ENCODE data around the gene CPLANE1.

The CPLANE1 gene

GRCh38 chr5:37071901-37072581, 177.1 kb downstream of the CPLANE1 start:
- ATAC-seq (no peak), DNase-seq (no peak)
- H3K27me3 Mint-ChIP-seq = no peaks in the 10 kb centered on the region
- H3K4me1 Mint-ChIP-seq = no peaks in the 10 kb centered on the region
- no peak overlapping the region for H3K27ac Mint-ChIP-seq
- H3K4me3 Mint-ChIP-seq = no peak overlapping the region
- no peaks in the 10 kb centered on the region for H3K9me3 Mint-ChIP-seq

- H3K4me3 Mint-ChIP-seq = no peak overlapping the region
These were observed 177.7 kb downstream of the CPLANE1 start for GRCh38 chr5:37071487-37071886.

GRCh38 chr5:37064442-37064841, 184.7 kb downstream of the CPLANE1 start:
- no peaks in the 10 kb centered on the region for H3K4me1 Mint-ChIP-seq
- H3K9me3 Mint-ChIP-seq = no peaks in the 10 kb centered on the region
- DNase-seq (no peak), ATAC-seq (no peak)
- H3K4me3 Mint-ChIP-seq = no peak overlapping the region
- no peaks in the 10 kb centered on the region for H3K27me3 Mint-ChIP-seq
- H3K27ac Mint-ChIP-seq = no peak overlapping the region

More at GRCh38 chr5:37071487-37071886, 177.7 kb downstream of the CPLANE1 start:
- Mint-ChIP-seq H3K4me1 (no peaks in the 10 kb centered on the region), H3K27ac (no peak overlapping the region), H3K9me3 (no peaks in the 10 kb centered on the region), H3K27me3 (no peaks in the 10 kb centered on the region)
- DNase-seq (no peak), ATAC-seq (no peak)

GRCh38 chr5:37063739-37064138, 185.4 kb downstream of the CPLANE1 start:
- Mint-ChIP-seq H3K9me3 (no peaks in the 10 kb centered on the region), H3K4me1 (no peaks in the 10 kb centered on the region), H3K4me3 (no peak overlapping the region), H3K27ac (peak overlapping the region in 1 of 2 donors; percentile 30), H3K27me3 (no peaks in the 10 kb centered on the region)
- DNase-seq (no peak), ATAC-seq (no peak)

GRCh38 chr5:37060030-37060429, 189.1 kb downstream of the CPLANE1 start:
- DNase-seq (no peak), ATAC-seq (no peak)
- Mint-ChIP-seq H3K4me3 (no peak overlapping the region), H3K9me3 (no peaks in the 10 kb centered on the region), H3K4me1 (no peaks in the 10 kb centered on the region), H3K27me3 (no peaks in the 10 kb centered on the region), H3K27ac (peak overlapping the region in 1 of 2 donors; percentile 29)

- Mint-ChIP-seq H3K9me3 (no peaks in the 10 kb centered on the region), H3K27ac (peak overlapping the region in 1 of 2 donors; percentile 61), H3K4me3 (no peak overlapping the region), H3K27me3 (no peaks in the 10 kb centered on the region), H3K4me1 (no peaks in the 10 kb centered on the region)
- no peak for DNase-seq
- no peak for ATAC-seq
These were observed 192.4 kb downstream of the CPLANE1 start for GRCh38 chr5:37056762-37057161.
